Thyroid gland (tissue), 4 donors: ENCODE measurements around the gene KANSL1L. TPM values are rescaled to one million over a fixed set of nuclear protein-coding genes. Genes with fewer than 3 reads are reported as not detected.

ENCODE experiments used
- DNase-seq, 2 donors: peaks; one replicate each; pipeline ENCODE4 v3.0.0-alpha.2; 2019
- H3K27ac ChIP-seq, 3 donors: fragments of 200-600 bp; sonication (generic); 1 replicate in 2 of 3; 2 replicates in 1 of 3; pipeline ENCODE4 v1.5.1; 2016 to 2019; ENCODE audit warnings: mild to moderate bottlenecking in 1 of 3, moderate library complexity in 1 of 3
- H3K27me3 ChIP-seq: fragments of 200-600 bp; sonication (generic); one replicate; pipeline ENCODE4 v1.5.1; 2019
- H3K36me3 ChIP-seq, 2 donors: fragments of 200-600 bp; sonication (generic); one replicate each; pipeline ENCODE4 v1.5.1; 2016 to 2019
- H3K4me1 ChIP-seq, 2 donors: fragments of 200-600 bp; sonication (generic); one replicate each; pipeline ENCODE4 v1.5.1; 2017 to 2019
- H3K4me3 ChIP-seq, 3 donors: fragments of 200-600 bp; sonication (generic); replicated peaks in 1 of 3; 1 replicate in 2 of 3; 2 replicates in 1 of 3; pipeline ENCODE4 v1.5.1; 2016; ENCODE audit warnings: mild to moderate bottlenecking in 1 of 3
- H3K9me3 ChIP-seq: fragments of 200-600 bp; sonication (generic); one replicate; pipeline ENCODE4 v1.5.1; 2017
- POLR2A ChIP-seq, 2 donors: fragments of 450-650 bp; IDR thresholded peaks; one replicate each; pipeline ENCODE4 v1.6.1; 2017; ENCODE audit warnings: antibody characterized with exemption in 2 of 2, mild to moderate bottlenecking in 2 of 2, moderate library complexity in 1 of 2
- WGBS, 2 donors: methylation state at CpG; one replicate each; pipeline ENCODE4 v1.1.5; 2017; 5-methylcytosine and 5-hydroxymethylcytosine counted together
- intact Hi-C: fragments of 100-400 bp; cut with DNase I; formaldehyde crosslinking; loops from one replicate; pipeline ENCODE4 v1.15.1; 2023
- total RNA-seq, 4 donors: library from RNA; depleted of rRNA; stranded (reverse); fragments of >200 nt; gene quantifications; one replicate each; pipeline ENCODE4 v1.2.3, GENCODE V29; 2016
- TF ChIP-seq, protein P1 (sequence below), 6 experiments: fragments of 200-600 bp in 3 of 6; fragments of 450-650 bp in 3 of 6; sonication (generic) in 3 of 6; IDR thresholded peaks; one replicate each; pipeline ENCODE4 v1.5.1; 2016 to 2019; ENCODE audit warnings: antibody characterized with exemption in 6 of 6, mild to moderate bottlenecking in 2 of 6, inconsistent platforms in 1 of 6, moderate library complexity in 1 of 6

Gene KANSL1L
- total RNA-seq, 4 donors from 2014 or later: 75.8 to 154 (median 96.9) TPM

DNA sequence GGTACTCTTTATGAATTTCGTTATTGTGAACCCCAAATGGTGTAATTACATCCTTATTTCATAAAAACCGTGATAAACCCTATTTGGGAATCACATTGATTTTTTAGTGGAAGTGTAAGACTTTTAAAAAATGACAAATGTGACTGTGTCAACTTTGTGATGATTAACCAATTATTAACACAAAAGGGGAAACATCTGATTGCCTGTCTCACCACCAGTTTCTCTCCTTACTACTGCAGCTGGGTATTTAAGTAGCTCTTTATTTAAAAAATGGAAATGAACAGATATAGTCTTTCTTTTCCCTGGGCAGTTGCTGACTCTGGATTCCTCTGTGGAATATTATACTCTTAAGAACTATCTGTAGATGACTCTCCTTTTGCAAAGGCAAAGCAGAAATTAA, 180.4 kb downstream of the KANSL1L start:
- WGBS, 2 donors: 68 to 72% methylated on average over 2 of the region's 2 CpGs
- Histone ChIP-seq H3K4me3 (no peak overlapping the region), H3K9me3 (no peaks in the 10 kb centered on the region), H3K36me3 (no peaks in the 10 kb centered on the region), H3K4me1 (no peaks in the 10 kb centered on the region), H3K27ac (no peak overlapping the region), H3K27me3 (no peaks in the 10 kb centered on the region)
- no peak for DNase-seq
- TF ChIP-seq, protein P1, sequence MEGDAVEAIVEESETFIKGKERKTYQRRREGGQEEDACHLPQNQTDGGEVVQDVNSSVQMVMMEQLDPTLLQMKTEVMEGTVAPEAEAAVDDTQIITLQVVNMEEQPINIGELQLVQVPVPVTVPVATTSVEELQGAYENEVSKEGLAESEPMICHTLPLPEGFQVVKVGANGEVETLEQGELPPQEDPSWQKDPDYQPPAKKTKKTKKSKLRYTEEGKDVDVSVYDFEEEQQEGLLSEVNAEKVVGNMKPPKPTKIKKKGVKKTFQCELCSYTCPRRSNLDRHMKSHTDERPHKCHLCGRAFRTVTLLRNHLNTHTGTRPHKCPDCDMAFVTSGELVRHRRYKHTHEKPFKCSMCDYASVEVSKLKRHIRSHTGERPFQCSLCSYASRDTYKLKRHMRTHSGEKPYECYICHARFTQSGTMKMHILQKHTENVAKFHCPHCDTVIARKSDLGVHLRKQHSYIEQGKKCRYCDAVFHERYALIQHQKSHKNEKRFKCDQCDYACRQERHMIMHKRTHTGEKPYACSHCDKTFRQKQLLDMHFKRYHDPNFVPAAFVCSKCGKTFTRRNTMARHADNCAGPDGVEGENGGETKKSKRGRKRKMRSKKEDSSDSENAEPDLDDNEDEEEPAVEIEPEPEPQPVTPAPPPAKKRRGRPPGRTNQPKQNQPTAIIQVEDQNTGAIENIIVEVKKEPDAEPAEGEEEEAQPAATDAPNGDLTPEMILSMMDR (IDR thresholded peaks at IDR 0.05): no peak
- no peak for TF ChIP-seq POLR2A (IDR thresholded peaks at IDR 0.05)
- intact Hi-C loops: no loop called here

DNA sequence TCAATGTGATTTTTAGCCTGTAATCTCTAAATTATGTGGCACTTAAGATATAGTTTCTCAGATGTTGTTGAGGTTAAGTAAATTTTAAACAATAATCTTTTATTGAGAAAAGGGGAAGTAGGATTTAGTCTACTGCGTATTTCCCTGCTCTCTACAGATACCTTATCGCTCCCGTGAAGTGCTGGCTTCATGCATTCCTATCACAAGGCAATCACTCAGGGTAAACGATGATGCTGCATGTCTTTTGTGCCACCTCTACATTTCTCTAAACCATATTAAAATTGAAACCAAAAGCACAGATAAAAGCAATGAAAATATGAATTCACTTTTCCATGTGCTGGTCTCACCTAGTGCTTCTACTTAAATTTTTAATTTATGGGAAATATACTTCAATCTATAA, 183.2 kb downstream of the KANSL1L start:
- Histone ChIP-seq H3K27ac (no peak overlapping the region), H3K9me3 (no peaks in the 10 kb centered on the region), H3K27me3 (no peaks in the 10 kb centered on the region), H3K4me1 (no peaks in the 10 kb centered on the region), H3K4me3 (no peak overlapping the region), H3K36me3 (no peaks in the 10 kb centered on the region)
- TF ChIP-seq, protein P1 (IDR thresholded peaks at IDR 0.05): no peak
- TF ChIP-seq POLR2A (IDR thresholded peaks at IDR 0.05): no peak
- WGBS, 2 donors: 71 to 74% methylated on average over 4 of the region's 4 CpGs
- intact Hi-C loops: no loop called here
- no peak for DNase-seq

DNA sequence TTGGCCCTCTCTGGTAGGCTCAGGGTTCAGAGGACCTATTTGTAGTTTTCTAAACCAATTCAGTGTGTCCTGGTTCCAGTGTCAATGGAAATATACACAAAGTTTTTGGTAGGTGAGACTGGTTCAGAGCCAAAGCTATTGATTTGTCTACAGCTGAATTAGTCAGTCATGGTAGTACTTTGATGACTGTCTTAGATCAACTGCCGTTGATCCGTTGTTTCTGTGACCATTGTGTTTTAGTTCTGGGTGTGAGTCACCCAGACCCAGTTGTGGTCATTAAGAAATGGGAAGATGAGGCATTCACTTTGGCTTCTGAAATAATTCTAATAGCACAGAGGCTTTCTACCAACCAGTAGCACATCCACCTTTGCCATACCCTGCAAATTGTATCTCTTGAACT, 184.8 kb downstream of the KANSL1L start:
- Histone ChIP-seq H3K4me3 (no peak overlapping the region), H3K4me1 (no peaks in the 10 kb centered on the region), H3K27ac (no peak overlapping the region), H3K9me3 (no peaks in the 10 kb centered on the region), H3K27me3 (no peaks in the 10 kb centered on the region), H3K36me3 (no peaks in the 10 kb centered on the region)
- 70 to 86% methylated on average over 2 of the region's 2 CpGs for WGBS, 2 donors
- no peak for TF ChIP-seq POLR2A (IDR thresholded peaks at IDR 0.05)
- TF ChIP-seq, protein P1 (IDR thresholded peaks at IDR 0.05): no peak
- no peak for DNase-seq
- intact Hi-C loops: no loop called here

DNA sequence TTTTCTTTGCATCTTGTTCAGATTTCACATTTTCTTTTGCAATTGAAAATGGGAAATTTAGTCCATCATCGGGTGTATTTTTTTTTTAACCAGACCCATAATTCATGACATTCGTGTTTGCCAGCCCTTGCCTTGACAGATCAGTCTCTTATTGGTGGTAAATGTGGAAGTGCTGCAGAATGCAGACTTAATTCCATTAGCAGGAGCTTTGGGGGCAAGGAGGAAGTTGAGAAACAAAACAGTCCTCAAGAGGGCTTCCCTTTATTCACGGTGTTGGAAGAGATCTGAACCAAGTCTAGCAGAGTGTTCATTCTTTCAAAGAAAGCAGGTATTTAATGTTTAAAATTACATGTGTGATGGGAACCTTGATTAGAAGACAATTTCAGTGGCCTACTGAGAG, 185.3 kb downstream of the KANSL1L start:
- intact Hi-C loops: no loop called here
- DNase-seq: no peak
- Histone ChIP-seq H3K9me3 (no peaks in the 10 kb centered on the region), H3K4me3 (no peak overlapping the region), H3K27me3 (no peaks in the 10 kb centered on the region), H3K27ac (no peak overlapping the region), H3K4me1 (no peaks in the 10 kb centered on the region), H3K36me3 (no peaks in the 10 kb centered on the region)
- TF ChIP-seq POLR2A (IDR thresholded peaks at IDR 0.05): no peak
- TF ChIP-seq, protein P1 (IDR thresholded peaks at IDR 0.05): no peak
- WGBS, 2 donors: 52 to 62% methylated on average over 3 of the region's 3 CpGs

DNA sequence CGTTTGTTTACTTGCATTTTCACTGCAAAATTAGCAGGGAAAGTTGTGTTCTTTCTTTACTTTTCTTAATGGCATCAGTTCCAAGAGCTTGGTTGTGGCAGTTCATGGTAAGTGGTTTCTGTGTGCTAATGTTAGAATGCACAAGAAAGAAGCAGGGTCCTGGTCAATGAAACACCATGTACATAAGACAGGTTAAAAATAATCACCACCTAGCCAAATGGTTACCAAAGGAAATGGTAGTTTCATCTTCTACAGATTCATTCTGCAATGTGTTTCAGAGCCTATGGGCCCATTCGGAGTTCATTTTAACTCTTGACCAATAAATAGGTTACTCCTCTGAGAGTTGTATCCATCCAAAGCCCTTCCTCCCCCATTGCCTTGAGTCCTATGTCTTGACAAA, 186.9 kb downstream of the KANSL1L start:
- no peaks in the 10 kb centered on the region for H3K4me1 ChIP-seq
- intact Hi-C loops: no loop called here
- no peaks in the 10 kb centered on the region for H3K9me3 ChIP-seq
- no peak for TF ChIP-seq POLR2A (IDR thresholded peaks at IDR 0.05)
- TF ChIP-seq, protein P1 (IDR thresholded peaks at IDR 0.05): no peak
- H3K4me3 ChIP-seq: no peak overlapping the region
- H3K36me3 ChIP-seq: no peaks in the 10 kb centered on the region
- no peaks in the 10 kb centered on the region for H3K27me3 ChIP-seq
- no peak overlapping the region for H3K27ac ChIP-seq
- 92 to 99% methylated on average over 2 of the region's 2 CpGs for WGBS, 2 donors
- DNase-seq: no peak
